ENCODE results near the gene MYADM. TPM values are rescaled to one million over a fixed set of nuclear protein-coding genes. Genes with fewer than 3 reads are reported as not detected.
A peak's percentile ranks its signal among the peaks of the same experiment; 100 is the strongest.

MYADM gene
- total and polyA plus RNA-seq, 2 of the 13 experiments (the other 11 are each of a cell fraction or from before 2014, with no cell fraction given), result 19.9 to 38.1 TPM

GRCh38 chr19:53864308-53864836 is 3.3 kb upstream of the MYADM start (continued):
- peak; percentile 87 for TF ChIP-seq PATZ1 (CRISPR knock-in tag; IDR thresholded peaks at IDR 0.05)
- TF ChIP-seq, protein P1, sequence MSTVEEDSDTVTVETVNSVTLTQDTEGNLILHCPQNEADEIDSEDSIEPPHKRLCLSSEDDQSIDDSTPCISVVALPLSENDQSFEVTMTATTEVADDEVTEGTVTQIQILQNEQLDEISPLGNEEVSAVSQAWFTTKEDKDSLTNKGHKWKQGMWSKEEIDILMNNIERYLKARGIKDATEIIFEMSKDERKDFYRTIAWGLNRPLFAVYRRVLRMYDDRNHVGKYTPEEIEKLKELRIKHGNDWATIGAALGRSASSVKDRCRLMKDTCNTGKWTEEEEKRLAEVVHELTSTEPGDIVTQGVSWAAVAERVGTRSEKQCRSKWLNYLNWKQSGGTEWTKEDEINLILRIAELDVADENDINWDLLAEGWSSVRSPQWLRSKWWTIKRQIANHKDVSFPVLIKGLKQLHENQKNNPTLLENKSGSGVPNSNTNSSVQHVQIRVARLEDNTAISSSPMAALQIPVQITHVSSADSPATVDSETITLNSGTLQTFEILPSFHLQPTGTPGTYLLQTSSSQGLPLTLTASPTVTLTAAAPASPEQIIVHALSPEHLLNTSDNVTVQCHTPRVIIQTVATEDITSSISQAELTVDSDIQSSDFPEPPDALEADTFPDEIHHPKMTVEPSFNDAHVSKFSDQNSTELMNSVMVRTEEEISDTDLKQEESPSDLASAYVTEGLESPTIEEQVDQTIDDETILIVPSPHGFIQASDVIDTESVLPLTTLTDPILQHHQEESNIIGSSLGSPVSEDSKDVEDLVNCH (CRISPR knock-in tag; IDR thresholded peaks at IDR 0.05), result no peak
- no peak for TF ChIP-seq NFRKB (IDR thresholded peaks at IDR 0.05)
- TF ChIP-seq POLR2A (IDR thresholded peaks at IDR 0.05; ENCODE audit: insufficient read depth in 1 of 2, low read depth in 2 of 2, low read length in 2 of 2), result peak in 1 of 2 experiments; percentile 78; a peak in 2 of 4 replicates
- TF ChIP-seq EEA1 (CRISPR knock-in tag; IDR thresholded peaks at IDR 0.05; ENCODE audit: borderline replicate concordance), result no peak
- TF ChIP-seq, protein P2, sequence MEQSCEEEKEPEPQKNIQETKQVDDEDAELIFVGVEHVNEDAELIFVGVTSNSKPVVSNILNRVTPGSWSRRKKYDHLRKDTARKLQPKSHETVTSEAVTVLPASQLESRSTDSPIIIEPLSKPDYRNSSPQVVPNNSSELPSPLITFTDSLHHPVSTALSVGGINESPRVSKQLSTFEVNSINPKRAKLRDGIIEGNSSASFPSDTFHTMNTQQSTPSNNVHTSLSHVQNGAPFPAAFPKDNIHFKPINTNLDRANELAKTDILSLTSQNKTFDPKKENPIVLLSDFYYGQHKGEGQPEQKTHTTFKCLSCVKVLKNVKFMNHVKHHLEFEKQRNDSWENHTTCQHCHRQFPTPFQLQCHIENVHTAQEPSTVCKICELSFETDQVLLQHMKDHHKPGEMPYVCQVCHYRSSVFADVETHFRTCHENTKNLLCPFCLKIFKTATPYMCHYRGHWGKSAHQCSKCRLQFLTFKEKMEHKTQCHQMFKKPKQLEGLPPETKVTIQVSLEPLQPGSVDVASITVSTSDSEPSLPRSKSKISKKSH (CRISPR knock-in tag; IDR thresholded peaks at IDR 0.05; ENCODE audit: borderline replicate concordance), result no peak
- peak; percentile 19; the same call in 1 of the 2 replicates for TF ChIP-seq ZNF7 (CRISPR knock-in tag; IDR thresholded peaks at IDR 0.05)
- TF ChIP-seq, protein P3, sequence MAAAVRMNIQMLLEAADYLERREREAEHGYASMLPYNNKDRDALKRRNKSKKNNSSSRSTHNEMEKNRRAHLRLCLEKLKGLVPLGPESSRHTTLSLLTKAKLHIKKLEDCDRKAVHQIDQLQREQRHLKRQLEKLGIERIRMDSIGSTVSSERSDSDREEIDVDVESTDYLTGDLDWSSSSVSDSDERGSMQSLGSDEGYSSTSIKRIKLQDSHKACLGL (CRISPR knock-in tag; IDR thresholded peaks at IDR 0.05), result no peak
- TF ChIP-seq ZNF546 (CRISPR knock-in tag; conservative IDR thresholded peaks at IDR 0.05), result no peak
- no peak for TF ChIP-seq TMF1 (CRISPR knock-in tag; IDR thresholded peaks at IDR 0.05; ENCODE audit: low read depth)
- no peak for TF ChIP-seq AGO1 (IDR thresholded peaks at IDR 0.05; ENCODE audit: low read depth, low read length, poor library complexity, severe bottlenecking)
- TF ChIP-seq HNF4A (CRISPR knock-in tag; IDR thresholded peaks at IDR 0.05), result peak; percentile 96
- TF ChIP-seq DDIT3 (CRISPR knock-in tag; IDR thresholded peaks at IDR 0.05), result no peak
- no peak for TF ChIP-seq JDP2 (CRISPR knock-in tag; IDR thresholded peaks at IDR 0.05; ENCODE audit: borderline replicate concordance)
- TF ChIP-seq ZNF124 (CRISPR knock-in tag; IDR thresholded peaks at IDR 0.05), result peak; percentile 93
- no peak for TF ChIP-seq ZNF678 (CRISPR knock-in tag; IDR thresholded peaks at IDR 0.05)
- TF ChIP-seq BCLAF1 (IDR thresholded peaks at IDR 0.05), result no peak
- TF ChIP-seq, protein P4, sequence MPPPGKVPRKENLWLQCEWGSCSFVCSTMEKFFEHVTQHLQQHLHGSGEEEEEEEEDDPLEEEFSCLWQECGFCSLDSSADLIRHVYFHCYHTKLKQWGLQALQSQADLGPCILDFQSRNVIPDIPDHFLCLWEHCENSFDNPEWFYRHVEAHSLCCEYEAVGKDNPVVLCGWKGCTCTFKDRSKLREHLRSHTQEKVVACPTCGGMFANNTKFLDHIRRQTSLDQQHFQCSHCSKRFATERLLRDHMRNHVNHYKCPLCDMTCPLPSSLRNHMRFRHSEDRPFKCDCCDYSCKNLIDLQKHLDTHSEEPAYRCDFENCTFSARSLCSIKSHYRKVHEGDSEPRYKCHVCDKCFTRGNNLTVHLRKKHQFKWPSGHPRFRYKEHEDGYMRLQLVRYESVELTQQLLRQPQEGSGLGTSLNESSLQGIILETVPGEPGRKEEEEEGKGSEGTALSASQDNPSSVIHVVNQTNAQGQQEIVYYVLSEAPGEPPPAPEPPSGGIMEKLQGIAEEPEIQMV (CRISPR knock-in tag; IDR thresholded peaks at IDR 0.05; ENCODE audit: low read depth), result no peak
- TF ChIP-seq SRSF9 (IDR thresholded peaks at IDR 0.05; ENCODE audit: borderline replicate concordance, insufficient read depth, low read depth, low read length, poor library complexity, severe bottlenecking), result no peak

Data from HepG2 (cell line).